Measurements from ENCODE around the gene FUCA1. TPM values are rescaled to one million over a fixed set of nuclear protein-coding genes. Genes with fewer than 3 reads are reported as not detected.

The FUCA1 gene
- total RNA-seq, 4 donors from 2014 or later = 75.5 to 133 (median 112) TPM

GRCh38 chr1:23795676-23796465 is 72.2 kb downstream of the FUCA1 start:
- intact Hi-C loops (cut with DNase I) = no loop called here
- Histone ChIP-seq H3K9me3 (no peaks in the 10 kb centered on the region), H3K4me3 (replicated peaks in 1 of 3) (no peak overlapping the region), H3K27me3 (no peaks in the 10 kb centered on the region), H3K36me3 (peaks cover 0 to 5% of the 10 kb centered on the region in 2 donors), H3K27ac (no peak overlapping the region), H3K4me1 (peaks cover 21 to 32% of the 10 kb centered on the region in 2 donors)
- TF ChIP-seq, protein P1, sequence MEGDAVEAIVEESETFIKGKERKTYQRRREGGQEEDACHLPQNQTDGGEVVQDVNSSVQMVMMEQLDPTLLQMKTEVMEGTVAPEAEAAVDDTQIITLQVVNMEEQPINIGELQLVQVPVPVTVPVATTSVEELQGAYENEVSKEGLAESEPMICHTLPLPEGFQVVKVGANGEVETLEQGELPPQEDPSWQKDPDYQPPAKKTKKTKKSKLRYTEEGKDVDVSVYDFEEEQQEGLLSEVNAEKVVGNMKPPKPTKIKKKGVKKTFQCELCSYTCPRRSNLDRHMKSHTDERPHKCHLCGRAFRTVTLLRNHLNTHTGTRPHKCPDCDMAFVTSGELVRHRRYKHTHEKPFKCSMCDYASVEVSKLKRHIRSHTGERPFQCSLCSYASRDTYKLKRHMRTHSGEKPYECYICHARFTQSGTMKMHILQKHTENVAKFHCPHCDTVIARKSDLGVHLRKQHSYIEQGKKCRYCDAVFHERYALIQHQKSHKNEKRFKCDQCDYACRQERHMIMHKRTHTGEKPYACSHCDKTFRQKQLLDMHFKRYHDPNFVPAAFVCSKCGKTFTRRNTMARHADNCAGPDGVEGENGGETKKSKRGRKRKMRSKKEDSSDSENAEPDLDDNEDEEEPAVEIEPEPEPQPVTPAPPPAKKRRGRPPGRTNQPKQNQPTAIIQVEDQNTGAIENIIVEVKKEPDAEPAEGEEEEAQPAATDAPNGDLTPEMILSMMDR (IDR thresholded peaks at IDR 0.05) = no peak
- TF ChIP-seq POLR2A (IDR thresholded peaks at IDR 0.05) = no peak
- no peak for DNase-seq
- WGBS, 2 donors = 61 to 81% methylated on average over 2 to 7 of the region's 16 CpGs

Other genes with a start within 250 kb of the FUCA1 start
- 1,000 to 10,000 TPM in 1 of 4 donors, 100 to 1,000 TPM in 3; 669 to 1,720 (median 801) TPM for gene RPL11, start 176.5 kb downstream of the FUCA1 start, total RNA-seq
- 10 to 100 TPM; 33.3 to 49.9 (median 40.5) TPM for gene ELOA, start 124.8 kb downstream of the FUCA1 start, total RNA-seq
- gene PITHD1, start 89.9 kb downstream of the FUCA1 start, total RNA-seq = 10 to 100 TPM; 55.3 to 75.8 (median 60.0) TPM
- gene LYPLA2, start 77.1 kb downstream of the FUCA1 start, total RNA-seq = 10 to 100 TPM; 31.3 to 75.4 (median 60.6) TPM
- gene GALE, start 67.5 kb downstream of the FUCA1 start, total RNA-seq = 10 to 100 TPM in 2 of 4 donors, 1 to 10 TPM in 2; 4.6 to 12.6 (median 8.4) TPM
- gene HMGCL, start 42.9 kb downstream of the FUCA1 start, total RNA-seq = 10 to 100 TPM; 35.8 to 84.3 (median 57.0) TPM
- under 1 TPM; 0.11 to 0.54 (median 0.31) TPM for gene CNR2, start 45.1 kb upstream of the FUCA1 start, total RNA-seq
- 100 to 1,000 TPM; 147 to 211 (median 186) TPM for gene PNRC2, start 91.5 kb upstream of the FUCA1 start, total RNA-seq
- gene SRSF10, start 112.0 kb upstream of the FUCA1 start, total RNA-seq = 100 to 1,000 TPM; 158 to 193 (median 172) TPM
- gene MYOM3, start 243.8 kb upstream of the FUCA1 start, total RNA-seq = under 1 TPM in 2 of 4 donors, not detected in 2; 0.11 to 0.54 TPM